NCI-H526 treated with DMSO at 0.1 percent for 48 hours (cell line): Measurements from ENCODE around the gene PRKCH.

Experiments used
- DNase-seq: peaks from one replicate; lab custom pipeline; 2025; lab: John Stamatoyannopoulos, UW

Gene PRKCH

DNA sequence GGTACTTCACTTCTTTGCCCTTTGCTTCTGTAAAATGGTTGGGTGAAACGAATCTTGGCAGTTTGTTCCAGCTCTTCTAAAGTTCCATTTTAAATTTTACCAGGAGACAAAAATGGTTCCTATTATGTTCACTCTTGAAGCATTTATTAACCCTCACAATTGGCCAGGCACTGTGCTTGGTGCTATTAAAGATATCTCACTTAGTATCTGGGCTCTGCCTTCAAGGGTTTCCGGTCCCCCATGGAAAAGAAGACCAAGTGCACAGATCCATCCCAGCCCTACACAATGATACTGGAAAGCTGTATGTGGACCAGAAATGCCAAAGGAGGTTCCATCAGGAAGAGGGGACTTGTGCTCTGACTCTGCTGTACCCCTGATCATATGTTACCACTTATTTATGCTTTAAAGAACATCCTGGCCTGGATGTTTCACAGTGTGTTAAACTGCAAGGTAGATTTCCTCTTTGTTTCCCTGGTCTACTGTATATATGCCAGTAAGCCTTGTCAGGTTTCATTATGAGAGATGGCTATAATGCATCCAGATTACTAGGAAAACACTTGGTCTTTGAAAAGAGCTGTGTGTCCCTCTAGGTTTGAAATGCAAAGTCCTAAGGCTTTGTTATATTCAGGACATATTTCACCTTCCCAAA, 154.8 kb downstream of the PRKCH start:
- no peak for DNase-seq

DNA sequence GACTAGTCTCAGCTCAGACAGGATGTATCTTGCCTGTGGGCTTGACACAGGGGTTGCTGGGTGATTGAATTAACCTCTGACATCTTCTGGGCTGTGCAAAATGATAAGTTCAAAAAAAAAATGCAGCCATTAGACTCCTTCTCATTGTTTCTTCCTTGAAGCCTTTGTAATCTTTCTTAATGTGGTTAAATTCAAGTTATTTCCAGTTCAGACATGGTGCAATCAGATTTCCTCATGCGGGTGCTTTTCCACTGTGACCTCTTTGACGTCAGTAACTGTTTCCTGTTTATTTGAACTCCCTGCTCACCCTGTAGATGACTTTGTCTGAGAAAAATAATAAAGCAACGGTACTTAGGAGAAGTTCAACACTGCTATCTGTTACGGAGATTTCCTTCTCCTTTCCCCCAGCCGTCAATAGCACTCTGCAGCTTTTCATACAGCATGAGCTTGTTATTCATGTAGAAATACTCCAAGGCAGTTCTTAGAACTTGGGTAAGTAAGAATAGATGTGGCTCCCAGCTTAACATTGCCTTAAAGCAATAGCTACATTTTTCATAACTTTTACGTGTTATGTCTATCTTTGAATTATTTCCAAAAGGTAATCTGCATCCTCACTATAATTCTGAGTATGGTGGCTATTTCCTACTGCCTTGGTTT, 155.5 kb downstream of the PRKCH start:
- no peak for DNase-seq

DNA sequence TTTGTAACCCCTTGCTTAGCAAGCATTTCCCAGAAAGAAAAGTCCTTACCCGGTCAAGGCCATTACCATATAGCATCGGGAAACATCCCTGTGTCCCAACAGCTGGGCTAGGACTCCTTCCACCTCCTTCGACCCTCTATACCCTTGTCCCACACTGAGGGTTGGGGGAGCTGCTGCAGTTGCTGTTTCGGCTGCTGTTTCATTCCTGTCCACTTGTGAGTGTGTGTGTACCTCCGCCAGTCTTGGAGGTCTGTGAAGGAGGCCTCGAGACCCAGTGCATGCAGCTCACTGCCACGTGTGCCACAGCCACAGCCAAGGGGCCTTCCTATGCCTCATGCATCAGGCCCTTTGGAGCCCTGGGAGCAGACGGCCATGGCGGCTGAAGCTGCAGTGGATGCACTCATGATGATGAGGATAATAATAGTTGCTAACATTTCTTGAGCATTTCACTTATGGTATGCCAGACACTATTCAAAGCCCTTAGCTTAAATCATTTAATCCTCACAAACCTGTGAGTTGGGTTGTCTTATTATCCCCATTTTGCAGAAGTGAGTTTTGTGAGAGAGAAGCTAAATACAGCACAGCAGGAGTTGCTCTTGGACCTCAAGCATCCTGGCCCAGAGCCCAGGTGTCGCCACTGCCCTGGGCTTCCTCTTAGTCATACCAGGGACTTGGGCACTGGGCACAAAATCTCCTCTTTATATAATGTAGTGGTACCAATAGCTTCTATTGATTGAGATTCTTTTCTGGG, 156.5 kb downstream of the PRKCH start:
- no peak for DNase-seq

DNA sequence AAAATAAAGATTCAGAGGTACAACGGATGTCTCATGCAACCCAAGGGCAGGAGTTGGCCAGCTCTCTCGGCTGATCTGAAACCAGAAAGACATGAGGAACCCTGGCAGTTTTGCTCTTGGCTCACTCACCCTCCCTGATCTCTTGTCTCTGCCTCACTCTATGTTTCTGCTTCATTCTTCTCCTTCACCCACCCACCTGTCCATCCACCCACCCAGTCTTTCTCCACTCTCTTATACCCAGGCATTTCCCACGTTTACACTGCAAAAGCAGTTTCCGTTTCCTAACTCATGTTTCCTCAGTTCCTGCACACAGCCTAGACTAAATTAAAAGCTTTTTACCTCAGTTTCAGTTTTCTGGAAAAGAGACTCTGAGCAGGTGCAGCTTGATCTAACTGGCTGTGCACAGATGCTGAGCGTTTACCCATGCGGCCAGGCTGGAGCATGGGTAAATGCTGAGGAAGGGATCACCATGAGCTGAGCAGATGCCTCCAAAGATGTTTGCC, 157.6 kb downstream of the PRKCH start:
- DNase-seq = no peak

DNA sequence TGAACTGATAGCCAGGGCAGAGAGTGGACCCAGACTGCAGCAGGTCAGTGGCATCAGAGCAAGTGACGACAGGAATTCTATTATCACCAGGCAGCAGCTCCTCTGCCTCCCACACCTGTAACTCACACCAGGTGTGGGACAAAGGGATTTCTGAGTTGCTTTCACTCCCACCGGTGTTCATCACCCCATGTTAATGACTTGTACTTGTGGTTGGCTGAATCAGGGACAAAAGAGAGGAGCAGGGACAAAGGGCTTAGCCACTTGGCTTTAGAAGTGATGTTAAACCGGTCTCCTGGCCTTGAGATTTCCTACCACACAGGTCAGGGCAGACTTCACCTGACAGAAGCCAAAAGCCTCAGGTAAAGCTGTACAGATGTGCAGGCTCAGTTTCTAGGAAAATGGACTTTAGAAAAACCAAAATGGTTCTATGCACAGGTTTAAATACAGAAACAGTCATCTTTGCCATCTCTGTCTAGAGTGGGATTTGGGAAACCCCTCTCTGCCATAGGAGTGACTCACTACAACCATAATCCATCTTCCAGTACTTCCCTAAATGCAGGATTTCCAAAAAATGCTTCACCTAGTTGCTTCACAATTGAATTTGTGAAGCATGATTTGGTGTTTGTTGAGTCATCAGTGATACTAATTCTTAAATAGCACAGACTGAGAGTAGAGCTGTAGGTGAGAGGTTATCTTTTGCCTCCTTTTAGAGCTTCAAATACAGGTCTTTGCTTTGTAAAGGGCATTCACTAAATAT, 158.5 kb downstream of the PRKCH start:
- DNase-seq = no peak

DNA sequence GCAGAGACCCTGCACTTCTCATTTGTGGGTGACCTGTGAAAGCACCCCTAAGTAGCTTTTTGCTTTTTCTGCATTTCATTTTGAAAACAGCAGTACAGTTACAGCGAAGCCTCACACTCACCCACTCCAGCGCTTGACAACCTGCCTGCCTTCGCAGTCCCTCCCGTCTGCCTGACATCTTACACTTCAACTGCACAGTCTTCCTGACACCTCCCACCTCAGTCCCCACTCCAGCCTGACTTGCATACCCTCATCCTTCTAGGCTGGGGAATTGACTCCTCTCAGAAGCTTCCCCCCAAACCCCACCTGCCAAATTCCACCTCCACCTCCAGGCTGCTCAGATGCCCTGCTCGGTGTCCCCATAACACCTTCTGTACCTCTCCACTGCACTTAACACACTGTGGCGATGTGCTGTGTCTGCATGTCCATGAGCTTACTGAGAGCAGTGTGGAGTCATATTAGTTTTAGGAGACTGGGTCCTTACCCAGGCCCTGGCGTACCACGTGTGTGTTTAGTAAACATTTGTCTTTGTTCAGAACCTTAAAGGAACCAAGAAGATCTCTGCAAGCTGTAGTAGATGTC, 159.4 kb downstream of the PRKCH start:
- DNase-seq = no peak

DNA sequence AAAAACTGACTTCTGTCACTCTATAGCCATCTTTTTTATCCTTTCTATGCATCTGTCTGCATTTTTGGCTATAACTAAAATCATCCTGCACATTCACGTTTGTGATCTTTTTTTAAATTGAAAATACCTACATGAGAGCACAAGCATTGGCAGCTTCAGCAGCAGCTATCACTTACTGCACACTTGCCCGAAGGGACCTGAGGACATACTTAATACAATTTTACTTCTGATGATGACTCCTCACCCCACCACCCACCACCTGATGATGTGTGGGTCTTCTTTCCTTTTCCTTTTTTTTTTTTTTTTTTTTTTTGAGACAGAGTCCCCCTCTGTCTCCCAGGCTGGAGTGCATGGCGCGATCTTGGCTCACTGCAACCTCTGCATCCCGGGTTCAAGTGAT, 160.3 kb downstream of the PRKCH start:
- no peak for DNase-seq

DNA sequence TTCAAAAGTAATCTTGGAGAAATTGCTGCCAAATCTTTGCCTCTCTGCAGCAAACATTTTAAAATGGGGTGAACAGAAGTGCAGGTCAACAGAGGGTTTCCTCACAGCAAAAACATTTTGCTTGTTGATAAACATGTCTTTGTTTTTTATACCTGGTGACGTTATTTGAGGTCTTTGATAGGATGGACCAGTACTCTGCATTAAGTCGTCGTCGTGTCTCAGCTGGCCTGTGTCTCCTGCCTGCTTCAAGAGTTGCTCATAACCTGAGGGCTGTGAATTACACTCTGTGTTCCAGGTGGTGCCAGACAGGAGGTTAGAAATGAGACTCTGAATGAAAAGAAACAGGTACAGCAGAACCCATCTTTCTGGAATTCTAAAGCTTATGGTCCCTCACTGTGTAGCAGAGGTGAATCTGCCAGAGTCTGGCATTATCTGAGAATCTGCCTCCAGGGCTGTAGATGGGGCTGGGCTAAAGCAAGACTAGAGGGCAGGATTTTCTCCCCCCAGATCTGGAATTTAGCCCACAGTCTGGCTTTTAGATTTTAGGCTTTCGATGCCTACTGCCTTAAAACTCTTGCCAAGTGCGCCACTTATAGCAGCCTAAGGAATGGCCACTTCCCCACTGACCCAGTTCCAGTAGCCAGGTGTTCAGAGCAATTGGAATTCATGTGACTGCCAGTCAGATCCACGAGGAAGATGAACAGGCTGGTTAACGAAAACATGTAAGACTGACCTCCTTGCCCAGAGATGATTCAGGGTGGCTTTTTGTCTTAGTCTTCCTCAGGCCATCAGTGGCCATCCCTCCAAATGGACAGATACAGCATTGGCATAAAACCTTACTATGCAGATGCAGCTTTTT, 161.2 kb downstream of the PRKCH start:
- DNase-seq = no peak

DNA sequence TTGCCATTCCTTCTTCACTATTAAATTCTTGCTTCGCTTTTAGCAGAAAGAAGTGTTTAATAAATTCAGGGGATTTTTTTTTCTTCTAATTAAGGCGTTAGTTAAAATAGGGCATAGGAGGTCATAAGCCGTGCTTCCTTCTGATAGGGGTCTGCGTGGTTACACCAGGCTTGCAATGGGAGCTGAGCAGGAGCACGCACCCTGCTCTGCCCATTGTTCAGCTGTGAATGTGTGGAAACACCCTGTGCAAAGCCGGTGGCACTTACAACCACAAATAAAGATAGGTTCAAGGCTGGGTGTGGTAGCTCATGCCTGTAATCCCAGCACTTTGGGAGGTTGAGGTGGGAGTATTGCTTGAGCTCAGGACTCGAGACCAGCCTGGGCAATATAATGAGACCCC, 162.1 kb downstream of the PRKCH start:
- DNase-seq = no peak

DNA sequence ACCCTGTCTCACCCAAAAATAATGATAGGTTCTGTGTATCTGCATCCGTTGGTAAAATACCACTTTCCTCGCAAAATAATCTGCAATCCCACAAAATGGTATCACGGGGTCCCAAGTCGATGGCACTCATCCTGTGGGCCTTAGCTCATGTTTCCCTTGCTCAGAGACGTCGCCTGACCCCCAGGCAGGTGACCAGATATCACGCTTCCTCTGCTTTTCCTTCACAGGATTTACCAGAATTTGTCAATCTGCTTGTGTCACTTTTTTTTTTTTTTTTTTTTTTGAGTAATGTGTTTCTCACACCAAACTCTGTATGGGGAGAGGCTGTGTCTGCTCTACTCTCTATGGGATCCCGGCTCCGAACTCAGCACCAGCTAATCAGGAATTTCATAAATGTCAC, 162.7 kb downstream of the PRKCH start:
- DNase-seq = no peak

DNA sequence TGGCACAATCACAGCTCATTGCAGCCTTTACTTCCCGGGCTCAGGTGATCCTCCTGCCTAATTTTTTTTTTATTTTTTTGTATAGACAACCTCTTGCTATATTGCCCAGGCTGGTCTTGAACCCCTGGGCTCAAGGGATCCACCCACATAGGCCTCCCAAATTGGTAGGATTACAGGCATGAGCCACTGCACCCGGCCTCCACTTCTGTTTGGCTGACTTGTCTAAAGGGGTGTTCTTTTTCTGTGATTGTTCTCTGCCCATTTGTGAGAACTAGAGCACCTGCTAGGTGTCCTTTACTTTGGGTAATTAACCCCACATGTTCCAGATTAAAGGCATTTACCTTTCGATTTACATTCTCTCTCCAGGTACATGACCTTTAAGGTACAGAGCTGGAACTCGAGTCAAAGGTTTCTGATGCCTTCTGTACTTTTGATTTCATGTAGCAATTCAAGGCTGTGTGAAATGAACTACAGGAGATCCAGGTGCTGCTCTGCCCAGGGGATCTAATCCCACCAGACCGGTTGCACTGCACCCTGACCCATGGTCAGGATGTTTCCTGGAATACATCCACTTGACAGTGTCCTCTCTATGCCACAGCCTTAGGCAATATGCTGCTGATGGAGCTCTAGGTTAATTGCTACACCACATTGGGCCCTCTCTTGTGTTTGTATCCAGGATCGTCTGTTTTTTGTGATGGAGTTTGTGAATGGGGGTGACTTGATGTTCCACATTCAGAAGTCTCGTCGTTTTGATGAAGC, 163.6 kb downstream of the PRKCH start:
- DNase-seq = no peak

DNA sequence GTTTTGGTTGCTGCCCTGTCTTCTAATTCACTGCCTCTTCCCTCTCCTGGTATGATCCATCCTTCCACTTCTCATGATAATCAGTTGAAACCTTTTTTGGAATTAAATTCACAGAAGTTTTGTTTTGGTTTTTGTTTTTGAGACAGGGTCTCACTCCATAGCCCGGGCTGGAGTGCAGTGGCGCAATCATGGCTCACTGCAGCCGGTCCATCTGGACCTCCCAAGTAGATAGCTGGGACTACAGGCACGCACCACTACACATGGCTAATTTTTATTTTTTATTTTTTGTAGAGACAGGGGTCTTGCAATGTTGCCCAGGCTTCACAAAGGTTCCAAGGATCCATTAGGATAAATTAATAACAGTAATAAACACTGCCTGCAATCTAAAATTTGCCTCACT, 164.3 kb downstream of the PRKCH start:
- no peak for DNase-seq

DNA sequence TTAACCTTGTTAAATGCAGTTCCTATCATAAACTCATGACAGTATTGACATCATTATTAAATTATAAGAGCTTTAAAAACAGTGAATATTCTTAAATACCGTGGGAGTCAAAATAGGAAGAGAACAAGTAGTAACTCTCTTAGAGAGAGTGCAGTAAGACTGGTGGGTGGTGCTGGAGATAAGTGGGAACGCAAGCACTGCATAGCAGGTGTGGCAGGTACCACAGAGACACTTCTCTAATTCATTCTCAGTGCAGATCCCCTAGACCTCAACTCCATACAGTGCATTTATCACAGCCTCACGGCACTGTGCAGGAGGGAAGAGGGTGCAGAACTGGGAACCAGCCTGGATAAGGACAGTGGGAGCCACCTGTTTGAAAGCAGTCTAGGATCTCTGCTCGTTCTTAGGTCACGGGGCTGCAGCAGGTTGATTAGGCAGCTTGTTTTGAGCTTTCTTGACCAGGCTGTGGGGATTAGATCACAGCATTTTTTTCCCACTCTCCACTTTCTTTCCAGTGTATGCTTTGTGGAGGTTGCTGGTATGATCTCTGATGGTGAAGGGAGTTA, 165.6 kb downstream of the PRKCH start:
- DNase-seq = no peak

DNA sequence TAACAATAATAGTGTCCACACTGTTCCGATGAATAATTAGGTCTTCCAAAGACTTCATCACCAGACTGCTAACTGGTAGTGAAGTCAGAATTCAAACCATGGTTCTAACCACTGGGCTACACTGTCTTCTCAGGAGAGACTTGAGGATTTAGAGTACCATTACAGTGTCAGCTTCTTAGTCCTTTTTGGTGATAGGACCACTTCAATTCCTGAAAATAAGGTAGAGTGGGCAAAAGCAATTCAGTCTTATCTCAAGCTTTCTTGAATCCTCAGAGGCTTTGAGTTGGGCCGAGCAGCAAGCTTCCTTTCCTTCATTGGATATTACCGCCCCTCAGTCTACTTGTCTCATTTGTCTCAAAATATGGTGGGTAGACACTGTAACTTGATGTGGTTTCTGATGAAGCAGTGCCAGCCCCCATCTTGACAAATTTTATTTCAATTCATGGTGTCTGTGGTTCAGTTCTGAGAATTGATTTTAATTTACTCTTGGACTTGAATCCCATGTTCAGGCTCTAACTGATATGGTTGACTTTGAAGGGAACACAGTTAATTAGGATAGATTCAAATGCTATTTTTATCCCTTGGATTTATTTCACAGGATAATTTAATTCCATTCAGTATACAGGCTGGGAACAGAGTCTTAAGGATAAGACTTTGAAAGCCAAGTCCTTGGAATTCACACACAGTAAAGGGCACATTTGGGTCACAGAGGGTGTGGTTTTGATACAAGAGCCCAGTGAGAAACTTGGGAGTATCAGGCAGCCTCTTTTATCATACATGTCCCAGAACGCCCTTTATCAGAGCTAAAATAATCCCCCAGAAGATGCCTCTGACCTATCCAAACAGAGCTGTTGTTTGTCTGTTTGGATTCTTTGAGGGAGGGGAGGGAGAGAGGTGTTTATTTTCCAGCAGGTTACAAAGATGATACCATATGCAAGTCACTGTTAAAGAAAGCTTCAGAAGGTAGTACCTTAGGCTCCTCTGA, 167.3 kb downstream of the PRKCH start:
- DNase-seq = no peak

DNA sequence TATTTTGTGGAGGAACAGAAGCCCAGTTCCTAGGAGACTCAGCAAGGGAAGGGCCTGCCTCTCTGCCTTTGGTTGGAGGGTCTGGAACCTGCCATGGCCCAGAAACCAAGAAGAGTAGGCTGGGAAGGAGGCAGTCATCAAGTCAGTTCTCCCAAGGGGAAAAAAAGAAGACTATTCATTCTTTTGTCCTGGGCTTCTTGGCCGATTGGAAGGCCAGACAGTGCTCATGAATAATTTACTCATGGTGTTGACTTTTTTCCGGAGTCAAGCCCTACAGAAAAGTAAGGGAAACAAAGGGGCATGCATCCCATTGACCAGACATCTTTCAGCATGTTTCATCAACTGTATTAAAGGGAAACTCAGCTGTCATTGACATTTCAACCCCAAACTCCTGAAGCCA, 168.1 kb downstream of the PRKCH start:
- DNase-seq = no peak

DNA sequence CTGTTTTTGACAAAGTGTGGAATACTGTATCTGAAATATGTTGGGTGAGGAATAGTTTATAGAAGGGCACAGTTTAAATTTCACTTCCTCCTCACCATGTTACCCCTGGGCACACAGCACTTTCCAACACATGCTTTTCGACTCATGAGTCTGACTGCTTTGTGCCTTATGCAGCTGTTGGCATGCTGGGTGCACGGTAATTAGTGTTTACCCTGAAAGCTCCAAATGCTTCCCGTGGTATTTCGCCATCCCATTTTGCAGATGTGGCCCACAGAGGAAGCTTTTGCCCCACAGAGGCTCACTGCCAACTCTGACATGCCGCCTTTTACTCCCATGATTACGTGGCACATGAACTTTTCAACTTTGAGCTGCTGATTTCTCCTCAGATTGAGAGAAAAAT, 168.6 kb downstream of the PRKCH start:
- DNase-seq = no peak

DNA sequence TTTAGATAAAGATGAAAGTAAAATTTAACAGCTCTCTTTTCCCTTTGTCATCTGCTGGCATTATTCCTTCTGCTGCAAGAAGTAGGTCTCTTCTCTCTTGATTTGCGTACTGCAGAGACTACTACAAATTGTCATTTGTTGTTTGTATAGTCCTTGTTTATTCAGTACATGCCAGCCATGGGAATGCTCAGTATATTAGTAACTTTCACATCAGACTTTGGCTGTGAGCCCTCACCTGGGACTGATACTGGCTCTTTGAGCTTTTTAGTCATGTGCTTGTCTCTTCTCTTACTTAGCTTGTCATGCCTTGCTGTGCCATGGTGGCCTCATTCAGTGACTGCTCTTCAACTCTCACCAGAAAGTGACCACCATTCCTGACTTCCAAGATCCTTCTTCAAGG, 169.8 kb downstream of the PRKCH start:
- DNase-seq = peak; percentile 27

DNA sequence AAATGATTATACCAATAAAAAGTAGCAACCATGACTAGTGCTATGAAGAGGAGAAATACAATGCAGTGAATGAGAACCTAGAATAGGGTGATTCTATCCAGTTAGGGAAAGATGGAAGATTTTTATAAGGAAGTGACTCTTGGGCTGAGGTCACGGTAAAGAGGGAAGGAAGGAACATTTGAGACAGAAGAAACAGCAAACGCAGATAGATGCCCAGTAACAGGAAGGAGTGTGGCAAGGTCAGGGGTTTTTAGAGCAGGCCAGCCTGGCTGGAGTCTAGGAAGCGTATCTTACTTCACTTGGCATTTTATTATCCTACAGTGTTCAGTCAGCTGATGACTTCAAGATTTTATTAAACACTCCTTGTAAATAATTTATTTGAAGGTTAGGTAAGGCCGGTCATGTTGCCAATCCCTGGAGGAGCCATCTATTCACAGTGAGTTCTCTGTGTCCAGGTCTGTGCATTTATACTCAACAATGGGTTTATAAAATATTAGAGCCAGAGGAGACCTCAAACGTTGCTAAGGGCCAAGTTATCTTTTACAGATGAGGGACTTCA, 170.6 kb downstream of the PRKCH start:
- DNase-seq = no peak
